Neural progenitor cell (in vitro differentiated cells): ENCODE data around the gene TECTA. TPM values are rescaled to one million over a fixed set of nuclear protein-coding genes. Genes with fewer than 3 reads are reported as not detected.

ENCODE experiments used
- DNase-seq: peaks from one replicate; pipeline ENCODE4 v3.0.0-alpha.2; 2016; ENCODE audit warnings: low spot score
- H2AFZ ChIP-seq: fragments of 200-600 bp; sonication (generic); replicated peaks from 2 replicates; pipeline ENCODE4 v1.6.1; 2016; ENCODE audit warnings: antibody characterized with exemption
- H3F3A ChIP-seq: fragments of 200-600 bp; sonication (generic); 2 replicates; pipeline ENCODE4 v1.6.1; 2016; ENCODE audit warnings: antibody characterized with exemption, low read depth
- H3K27ac ChIP-seq: fragments of 200-600 bp; sonication (generic); 2 replicates; pipeline ENCODE4 v1.5.1; 2016; ENCODE audit warnings: mild to moderate bottlenecking
- H3K27me3 ChIP-seq: fragments of 200-600 bp; sonication (generic); 2 replicates; pipeline ENCODE4 v1.6.1; 2016; ENCODE audit warnings: mild to moderate bottlenecking, moderate library complexity
- H3K36me3 ChIP-seq: fragments of 200-600 bp; sonication (generic); 2 replicates; pipeline ENCODE4 v1.5.1; 2016
- H3K4me1 ChIP-seq: fragments of 200-600 bp; sonication (generic); 2 replicates; pipeline ENCODE4 v1.6.1; 2016; ENCODE audit warnings: mixed run types
- H3K4me2 ChIP-seq: fragments of 200-600 bp; sonication (generic); 2 replicates; pipeline ENCODE4 v1.6.1; 2016
- H3K4me3 ChIP-seq: fragments of 200-600 bp; sonication (generic); 2 replicates; pipeline ENCODE4 v1.5.1; 2016
- H3K79me2 ChIP-seq: fragments of 200-600 bp; sonication (generic); 2 replicates; pipeline ENCODE4 v1.6.1; 2016; ENCODE audit warnings: low read depth
- H3K9ac ChIP-seq: fragments of 200-600 bp; sonication (generic); 2 replicates; pipeline ENCODE4 v1.6.1; 2016
- H3K9me3 ChIP-seq: fragments of 200-600 bp; sonication (generic); 2 replicates; pipeline ENCODE4 v1.5.1; 2016; ENCODE audit warnings: low read depth
- H4K20me1 ChIP-seq: fragments of 200-600 bp; sonication (generic); 2 replicates; pipeline ENCODE4 v1.6.1; 2016; ENCODE audit warnings: low read depth
- H3K27ac Mint-ChIP-seq: 3 replicates; pipeline ENCODE4 v1.8.0; 2021; ENCODE audit warnings: mixed read lengths
- H3K27me3 Mint-ChIP-seq: 2 replicates; pipeline ENCODE4 v1.8.0; 2022; ENCODE audit warnings: low read depth, mild to moderate bottlenecking, inconsistent platforms, moderate library complexity, mixed read lengths; ENCODE audit not compliant: insufficient read depth
- H3K36me3 Mint-ChIP-seq: 3 replicates; pipeline ENCODE4 v1.8.0; 2021; ENCODE audit warnings: mixed read lengths
- H3K4me1 Mint-ChIP-seq: 3 replicates; pipeline ENCODE4 v1.8.0; 2021; ENCODE audit warnings: mixed read lengths
- H3K4me3 Mint-ChIP-seq: 3 replicates; pipeline ENCODE4 v1.8.0; 2021; ENCODE audit warnings: mild to moderate bottlenecking, moderate library complexity, mixed read lengths
- H3K9me3 Mint-ChIP-seq: 3 replicates; pipeline ENCODE4 v1.8.0; 2020; ENCODE audit warnings: mixed read lengths
- EZH2 ChIP-seq: fragments of 200-600 bp; sonication (generic); IDR thresholded peaks from 2 replicates; pipeline ENCODE4 v1.6.1; 2017; ENCODE audit warnings: antibody characterized with exemption, mild to moderate bottlenecking, moderate library complexity
- EZH2phosphoT487 ChIP-seq: fragments of 200-600 bp; sonication (generic); IDR thresholded peaks from 2 replicates; pipeline ENCODE4 v1.6.1; 2017; ENCODE audit warnings: antibody characterized with exemption
- total RNA-seq: library from RNA; depleted of rRNA; stranded (reverse); fragments of >200 nt; gene quantifications from 2 replicates; pipeline ENCODE4 v1.2.3, GENCODE V29; 2015; ENCODE audit warnings: low replicate concordance
- TF ChIP-seq, protein P1 (sequence below): fragments of 200-600 bp; sonication (generic); IDR thresholded peaks from 2 replicates; pipeline ENCODE4 v1.5.1; 2017; ENCODE audit warnings: antibody characterized with exemption, mild to moderate bottlenecking

The TECTA gene
- total RNA-seq, 1 donor from 2014 or later = 0.84 TPM

DNA sequence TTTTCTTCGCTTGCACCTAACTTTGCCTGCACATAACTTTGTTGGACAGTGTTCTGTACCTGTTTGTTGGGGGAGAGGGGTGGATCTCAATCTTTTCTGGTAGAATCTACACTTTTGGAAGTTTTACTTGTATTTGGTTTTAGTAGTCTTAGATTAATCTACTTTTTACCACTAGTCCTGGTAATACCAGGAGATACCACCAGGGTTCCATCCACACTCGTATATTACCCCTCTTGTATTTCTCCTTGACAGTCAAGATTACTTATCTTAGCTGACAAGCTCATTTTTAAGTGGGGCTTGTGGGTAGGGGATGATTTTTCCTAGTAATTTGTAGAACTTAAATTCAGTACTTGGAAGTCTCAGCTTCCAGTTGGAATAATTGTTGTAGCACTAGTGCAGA is 37.3 kb upstream of the TECTA start:
- no peaks in the 10 kb centered on the region for H3K9me3 ChIP-seq
- H3K36me3 Mint-ChIP-seq = peaks cover 17% of the 10 kb centered on the region
- H3K36me3 ChIP-seq = peaks cover 14% of the 10 kb centered on the region
- H3K27ac ChIP-seq = no peak overlapping the region
- no peak overlapping the region for H3K4me3 ChIP-seq
- H3K9ac ChIP-seq = no peak overlapping the region
- H3K27me3 ChIP-seq = no peaks in the 10 kb centered on the region
- TF ChIP-seq EZH2 = no peak
- TF ChIP-seq, protein P1, sequence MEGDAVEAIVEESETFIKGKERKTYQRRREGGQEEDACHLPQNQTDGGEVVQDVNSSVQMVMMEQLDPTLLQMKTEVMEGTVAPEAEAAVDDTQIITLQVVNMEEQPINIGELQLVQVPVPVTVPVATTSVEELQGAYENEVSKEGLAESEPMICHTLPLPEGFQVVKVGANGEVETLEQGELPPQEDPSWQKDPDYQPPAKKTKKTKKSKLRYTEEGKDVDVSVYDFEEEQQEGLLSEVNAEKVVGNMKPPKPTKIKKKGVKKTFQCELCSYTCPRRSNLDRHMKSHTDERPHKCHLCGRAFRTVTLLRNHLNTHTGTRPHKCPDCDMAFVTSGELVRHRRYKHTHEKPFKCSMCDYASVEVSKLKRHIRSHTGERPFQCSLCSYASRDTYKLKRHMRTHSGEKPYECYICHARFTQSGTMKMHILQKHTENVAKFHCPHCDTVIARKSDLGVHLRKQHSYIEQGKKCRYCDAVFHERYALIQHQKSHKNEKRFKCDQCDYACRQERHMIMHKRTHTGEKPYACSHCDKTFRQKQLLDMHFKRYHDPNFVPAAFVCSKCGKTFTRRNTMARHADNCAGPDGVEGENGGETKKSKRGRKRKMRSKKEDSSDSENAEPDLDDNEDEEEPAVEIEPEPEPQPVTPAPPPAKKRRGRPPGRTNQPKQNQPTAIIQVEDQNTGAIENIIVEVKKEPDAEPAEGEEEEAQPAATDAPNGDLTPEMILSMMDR = peak; percentile 56
- no peaks in the 10 kb centered on the region for H3K79me2 ChIP-seq
- H3K4me1 Mint-ChIP-seq = no peaks in the 10 kb centered on the region
- H3K4me2 ChIP-seq = no peak overlapping the region
- no peak overlapping the region for H3K27ac Mint-ChIP-seq
- no peaks in the 10 kb centered on the region for H3F3A ChIP-seq
- DNase-seq = peak; percentile 16
- no peak overlapping the region for H3K4me3 Mint-ChIP-seq
- H4K20me1 ChIP-seq = no peaks in the 10 kb centered on the region
- H3K4me1 ChIP-seq = no peaks in the 10 kb centered on the region
- H2AFZ ChIP-seq = no peak overlapping the region
- H3K27me3 Mint-ChIP-seq = no peaks in the 10 kb centered on the region
- no peaks in the 10 kb centered on the region for H3K9me3 Mint-ChIP-seq

DNA sequence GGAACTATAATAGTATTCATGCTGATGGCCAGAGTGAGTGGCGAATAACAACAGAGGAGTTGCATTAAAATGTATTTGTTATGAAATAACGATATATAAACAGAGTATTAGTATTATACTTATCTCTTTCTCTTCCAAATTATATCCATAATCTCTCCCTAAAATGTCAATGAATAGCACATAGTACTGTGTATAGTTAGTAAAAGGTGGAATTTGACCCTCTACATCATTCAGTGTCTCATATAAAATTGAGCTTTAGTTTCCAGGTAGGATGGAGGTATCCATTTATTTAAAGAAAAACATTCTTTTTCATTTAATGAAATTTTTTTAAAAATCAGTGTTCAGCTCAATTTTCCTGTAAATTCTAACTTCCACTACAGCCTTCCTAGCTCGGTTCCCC is 34.4 kb upstream of the TECTA start:
- Mint-ChIP-seq H3K9me3 (no peaks in the 10 kb centered on the region), H3K27me3 (no peaks in the 10 kb centered on the region), H3K36me3 (peaks cover 26% of the 10 kb centered on the region), H3K4me1 (peaks cover 10% of the 10 kb centered on the region), H3K4me3 (no peak overlapping the region), H3K27ac (no peak overlapping the region)
- TF ChIP-seq EZH2 = no peak
- TF ChIP-seq, protein P1 = no peak
- TF ChIP-seq EZH2phosphoT487 = no peak
- Histone ChIP-seq H3K4me3 (no peak overlapping the region), H2AFZ (no peak overlapping the region), H3K4me1 (peaks cover 2% of the 10 kb centered on the region), H3F3A (peaks cover 8% of the 10 kb centered on the region), H3K4me2 (no peak overlapping the region), H4K20me1 (peaks cover 9% of the 10 kb centered on the region), H3K9ac (no peak overlapping the region), H3K9me3 (no peaks in the 10 kb centered on the region), H3K79me2 (no peaks in the 10 kb centered on the region), H3K27me3 (no peaks in the 10 kb centered on the region), H3K27ac (no peak overlapping the region), H3K36me3 (no peaks in the 10 kb centered on the region)
- DNase-seq = no peak

DNA sequence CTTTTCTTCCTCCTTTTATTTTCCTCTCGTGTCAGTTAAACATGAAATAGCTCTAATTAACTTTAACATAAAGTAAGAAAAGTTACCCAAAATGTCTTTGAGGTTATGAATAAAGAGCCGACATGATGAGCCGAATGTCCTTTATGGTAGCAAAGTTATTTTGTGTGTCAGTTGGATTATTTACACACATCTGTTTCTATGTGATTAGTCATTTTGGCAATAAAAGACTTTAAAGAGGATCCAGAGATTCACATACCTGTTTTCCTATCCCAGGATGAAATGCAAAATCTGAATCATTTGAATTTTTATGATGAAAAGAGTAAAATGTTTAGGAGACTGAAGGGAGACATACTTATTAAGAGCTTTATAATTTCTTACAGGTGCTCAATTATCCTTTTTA is 34.0 kb upstream of the TECTA start:
- peaks cover 6% of the 10 kb centered on the region for H3K4me1 ChIP-seq
- H3F3A ChIP-seq = peaks cover 12% of the 10 kb centered on the region
- H3K27me3 ChIP-seq = no peaks in the 10 kb centered on the region
- H3K27ac ChIP-seq = no peak overlapping the region
- no peak overlapping the region for H3K9ac ChIP-seq
- no peak overlapping the region for H3K4me2 ChIP-seq
- no peak overlapping the region for H3K4me3 ChIP-seq
- Mint-ChIP-seq H3K4me1 (peaks cover 14% of the 10 kb centered on the region), H3K36me3 (peaks cover 26% of the 10 kb centered on the region), H3K27ac (no peak overlapping the region), H3K9me3 (no peaks in the 10 kb centered on the region), H3K27me3 (no peaks in the 10 kb centered on the region), H3K4me3 (no peak overlapping the region)
- DNase-seq = no peak
- no peak overlapping the region for H2AFZ ChIP-seq
- peaks cover 13% of the 10 kb centered on the region for H4K20me1 ChIP-seq
- no peaks in the 10 kb centered on the region for H3K79me2 ChIP-seq
- no peak for TF ChIP-seq EZH2
- TF ChIP-seq, protein P1 = no peak
- no peak for TF ChIP-seq EZH2phosphoT487
- no peaks in the 10 kb centered on the region for H3K9me3 ChIP-seq
- no peaks in the 10 kb centered on the region for H3K36me3 ChIP-seq

DNA sequence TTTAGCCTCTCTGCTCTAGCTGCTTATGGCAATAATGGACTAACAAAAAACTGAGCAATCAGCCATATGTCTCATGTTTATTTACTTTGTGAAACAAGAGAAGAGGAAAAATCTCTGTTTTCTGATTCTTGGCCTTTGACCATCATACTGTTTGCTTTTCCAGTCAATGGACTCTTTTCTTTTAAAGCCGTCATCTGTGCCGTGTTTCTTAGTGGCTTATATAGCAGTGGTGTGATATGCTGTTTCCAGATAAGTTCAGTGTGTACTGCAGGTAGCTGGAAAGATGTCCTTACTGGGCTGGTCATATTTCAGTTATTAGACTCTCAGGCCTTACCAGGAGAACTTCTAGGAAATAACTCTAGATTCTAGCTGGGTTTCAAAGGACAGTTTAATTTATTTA is 33.6 kb upstream of the TECTA start:
- Histone ChIP-seq H3K79me2 (no peaks in the 10 kb centered on the region), H3K27ac (no peak overlapping the region), H3K4me2 (no peak overlapping the region), H3K9ac (no peak overlapping the region), H3K36me3 (peaks cover 1% of the 10 kb centered on the region), H2AFZ (no peak overlapping the region), H3F3A (peaks cover 16% of the 10 kb centered on the region), H3K4me1 (peaks cover 11% of the 10 kb centered on the region), H3K27me3 (no peaks in the 10 kb centered on the region), H3K9me3 (no peaks in the 10 kb centered on the region), H3K4me3 (no peak overlapping the region), H4K20me1 (peaks cover 17% of the 10 kb centered on the region)
- Mint-ChIP-seq H3K9me3 (no peaks in the 10 kb centered on the region), H3K27me3 (no peaks in the 10 kb centered on the region), H3K4me3 (no peak overlapping the region), H3K4me1 (peaks cover 16% of the 10 kb centered on the region), H3K27ac (no peak overlapping the region), H3K36me3 (peaks cover 25% of the 10 kb centered on the region)
- DNase-seq = no peak
- no peak for TF ChIP-seq EZH2
- TF ChIP-seq, protein P1 = no peak
- TF ChIP-seq EZH2phosphoT487 = no peak
